Measurements from ENCODE around the gene DLGAP1.
A peak's percentile ranks its signal among the peaks of the same experiment; 100 is the strongest.

The DLGAP1 gene

GRCh38 chr18:3451183-3451988, 1003.7 kb downstream of the DLGAP1 start:
- peak overlapping the region; percentile 80 for H3K4me3 ChIP-seq (ENCODE audit: low read depth, low read length)
- no peaks in the 10 kb centered on the region for H3K27me3 ChIP-seq (ENCODE audit: insufficient read depth, low read depth, severe bottlenecking)
- H3K27ac ChIP-seq, result peak overlapping the region; percentile 85
- H3K9me3 ChIP-seq (ENCODE audit: severe bottlenecking), result no peaks in the 10 kb centered on the region
- TF ChIP-seq CTCF (IDR thresholded peaks at IDR 0.05; ENCODE audit: low read depth, low read length), result no peak
- peak; percentile 83 for DNase-seq
- H3K36me3 ChIP-seq, result peaks cover 4% of the 10 kb centered on the region

- peak overlapping the region; percentile 85 for H3K27ac ChIP-seq
Observed at GRCh38 chr18:3450799-3451182, 1004.3 kb downstream of the DLGAP1 start.

GRCh38 chr18:3450012-3450798, 1004.9 kb downstream of the DLGAP1 start, which contains the start of gene TGIF1:
TGIF1 (plus strand) TSS chr18:3450172; CDS start chr18:3450490, 318 bp downstream.
- TF ChIP-seq CTCF (IDR thresholded peaks at IDR 0.05; ENCODE audit: low read depth, low read length), result no peak
- DNase-seq, result peak; percentile 84
- Histone ChIP-seq H3K9me3 (ENCODE audit: severe bottlenecking) (no peaks in the 10 kb centered on the region), H3K27ac (peak within 1 kb of the TSS; percentile 87), H3K27me3 (ENCODE audit: insufficient read depth, low read depth, severe bottlenecking) (no peaks in the 10 kb centered on the region), H3K36me3 (no peaks in the 10 kb centered on the region), H3K4me3 (ENCODE audit: low read depth, low read length) (peak within 1 kb of the TSS; percentile 80)

More at GRCh38 chr18:3450799-3451182, 1004.3 kb downstream of the DLGAP1 start:
- DNase-seq, result no peak
- Histone ChIP-seq H3K27me3 (ENCODE audit: insufficient read depth, low read depth, severe bottlenecking) (no peaks in the 10 kb centered on the region), H3K36me3 (no peaks in the 10 kb centered on the region; the same call in 1 of the 2 replicates), H3K4me3 (ENCODE audit: low read depth, low read length) (peak overlapping the region; percentile 80), H3K9me3 (ENCODE audit: severe bottlenecking) (no peaks in the 10 kb centered on the region)
- no peak for TF ChIP-seq CTCF (IDR thresholded peaks at IDR 0.05; ENCODE audit: low read depth, low read length)

- no peak for TF ChIP-seq CTCF (IDR thresholded peaks at IDR 0.05; ENCODE audit: low read depth, low read length)
- peak; percentile 72 for DNase-seq
- H3K27me3 ChIP-seq (ENCODE audit: insufficient read depth, low read depth, severe bottlenecking), result no peaks in the 10 kb centered on the region
- H3K27ac ChIP-seq, result peak overlapping the region; percentile 85
- H3K36me3 ChIP-seq, result no peaks in the 10 kb centered on the region
- H3K4me3 ChIP-seq (ENCODE audit: low read depth, low read length), result peak overlapping the region; percentile 80
- no peaks in the 10 kb centered on the region for H3K9me3 ChIP-seq (ENCODE audit: severe bottlenecking)
Observed at GRCh38 chr18:3449512-3450011, 1005.5 kb downstream of the DLGAP1 start.

- H3K27me3 ChIP-seq (ENCODE audit: insufficient read depth, low read depth, severe bottlenecking), result no peaks in the 10 kb centered on the region
- H3K27ac ChIP-seq, result peak overlapping the region; percentile 87
- H3K9me3 ChIP-seq (ENCODE audit: severe bottlenecking), result no peaks in the 10 kb centered on the region
- H3K4me3 ChIP-seq (ENCODE audit: low read depth, low read length), result peak overlapping the region; percentile 80
- no peak for TF ChIP-seq CTCF (IDR thresholded peaks at IDR 0.05; ENCODE audit: low read depth, low read length)
- DNase-seq, result no peak
- no peaks in the 10 kb centered on the region for H3K36me3 ChIP-seq
Observed at GRCh38 chr18:3448838-3449511, 1006.1 kb downstream of the DLGAP1 start.

Data from WERI-Rb-1 (cell line).